ENCODE results near the gene TNS3.

The TNS3 gene

GRCh38 chr7:47502240-47502877, 79.6 kb downstream of the TNS3 start:
- no peak for DNase-seq

GRCh38 chr7:47501406-47501805, 80.5 kb downstream of the TNS3 start:
- DNase-seq = peak; percentile 80

GRCh38 chr7:47500103-47500563, 81.8 kb downstream of the TNS3 start:
- DNase-seq = peak; percentile 63

- DNase-seq = no peak
These were observed 83.5 kb downstream of the TNS3 start for GRCh38 chr7:47498229-47499056.

GRCh38 chr7:47497367-47498096, 84.4 kb downstream of the TNS3 start:
- DNase-seq = no peak

GRCh38 chr7:47496666-47497065, 85.2 kb downstream of the TNS3 start:
- DNase-seq = no peak

- no peak for DNase-seq
These were observed 85.8 kb downstream of the TNS3 start for GRCh38 chr7:47496056-47496665.

- no peak for DNase-seq
These were observed 87.7 kb downstream of the TNS3 start for GRCh38 chr7:47493976-47494911.

- no peak for DNase-seq
These were observed 89.1 kb downstream of the TNS3 start for GRCh38 chr7:47492716-47493325.

- DNase-seq = no peak
These were observed 91.2 kb downstream of the TNS3 start for GRCh38 chr7:47490501-47491265.

GRCh38 chr7:47489624-47490023, 92.3 kb downstream of the TNS3 start:
- no peak for DNase-seq

GRCh38 chr7:47488969-47489342, 93.0 kb downstream of the TNS3 start:
- DNase-seq = no peak

GRCh38 chr7:47488201-47488968, 93.5 kb downstream of the TNS3 start:
- DNase-seq = no peak

- no peak for DNase-seq
These were observed 96.1 kb downstream of the TNS3 start for GRCh38 chr7:47485640-47486435.

GRCh38 chr7:47484923-47485639, 96.8 kb downstream of the TNS3 start:
- no peak for DNase-seq

- no peak for DNase-seq
These were observed 97.5 kb downstream of the TNS3 start for GRCh38 chr7:47484457-47484856.

GRCh38 chr7:47483604-47484273, 98.2 kb downstream of the TNS3 start:
- no peak for DNase-seq
